Measurements from ENCODE around the gene TBC1D14. TPM values are rescaled to one million over a fixed set of nuclear protein-coding genes. Genes with fewer than 3 reads are reported as not detected.

TBC1D14 gene
- total RNA-seq, 1 experiment from 2014 or later: 36.3 TPM

GRCh38 chr4:7067126-7067451, 157.5 kb downstream of the TBC1D14 start:
- Histone ChIP-seq H3K4me3 (ENCODE audit: low read depth in 2 of 2, low read length in 2 of 2) (peak overlapping the region; percentile 72 to 84), H3K9me3 (ENCODE audit: control insufficient read depth, insufficient read depth, low read depth, low read length) (no peaks in the 10 kb centered on the region), H3K27ac (ENCODE audit: low read length) (peak overlapping the region; percentile 84), H3K4me1 (ENCODE audit: control insufficient read depth, insufficient read depth, low read length) (peaks cover 10% of the 10 kb centered on the region), H3K27me3 (ENCODE audit: control insufficient read depth, insufficient read depth, low read length) (no peaks in the 10 kb centered on the region), H3K36me3 (ENCODE audit: control insufficient read depth, insufficient read depth, low read length) (peaks cover 5% of the 10 kb centered on the region)
- DNase-seq (ENCODE audit: low read depth, low spot score): no peak
- CTCF ChIA-PET: interaction anchor here (0.6 to 0.7 kb wide), 2 partner anchors 11 to 22 kb away, joined by 3 to 4 read pairs; no protein-coding TSS in a partner anchor
- BruUV-seq (replicated peaks): no TSS peak
- TF ChIP-seq TCF7L2 (IDR thresholded peaks at IDR 0.05; ENCODE audit: low read depth, low read length) (no peak), SIN3A (IDR thresholded peaks at IDR 0.05; ENCODE audit: borderline replicate concordance, insufficient read depth, low read depth, low read length) (no peak), POLR2AphosphoS5 (IDR thresholded peaks at IDR 0.05; ENCODE audit: low read depth, low read length) (no peak), REST (IDR thresholded peaks at IDR 0.05; ENCODE audit: insufficient read depth in 1 of 2, low read depth in 2 of 2, low read length in 1 of 2) (no peak)
- TF ChIP-seq, protein P1, sequence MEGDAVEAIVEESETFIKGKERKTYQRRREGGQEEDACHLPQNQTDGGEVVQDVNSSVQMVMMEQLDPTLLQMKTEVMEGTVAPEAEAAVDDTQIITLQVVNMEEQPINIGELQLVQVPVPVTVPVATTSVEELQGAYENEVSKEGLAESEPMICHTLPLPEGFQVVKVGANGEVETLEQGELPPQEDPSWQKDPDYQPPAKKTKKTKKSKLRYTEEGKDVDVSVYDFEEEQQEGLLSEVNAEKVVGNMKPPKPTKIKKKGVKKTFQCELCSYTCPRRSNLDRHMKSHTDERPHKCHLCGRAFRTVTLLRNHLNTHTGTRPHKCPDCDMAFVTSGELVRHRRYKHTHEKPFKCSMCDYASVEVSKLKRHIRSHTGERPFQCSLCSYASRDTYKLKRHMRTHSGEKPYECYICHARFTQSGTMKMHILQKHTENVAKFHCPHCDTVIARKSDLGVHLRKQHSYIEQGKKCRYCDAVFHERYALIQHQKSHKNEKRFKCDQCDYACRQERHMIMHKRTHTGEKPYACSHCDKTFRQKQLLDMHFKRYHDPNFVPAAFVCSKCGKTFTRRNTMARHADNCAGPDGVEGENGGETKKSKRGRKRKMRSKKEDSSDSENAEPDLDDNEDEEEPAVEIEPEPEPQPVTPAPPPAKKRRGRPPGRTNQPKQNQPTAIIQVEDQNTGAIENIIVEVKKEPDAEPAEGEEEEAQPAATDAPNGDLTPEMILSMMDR (IDR thresholded peaks at IDR 0.05): no peak
- POLR2A ChIA-PET: interaction anchor here (0.7 kb wide), 1 partner anchor 11 kb away, joined by 4 read pairs; no protein-coding TSS in a partner anchor
- ATAC-seq: no peak
- in situ Hi-C loops (cut with HindIII; ENCODE audit: low pct_unique_long_range_greater_than_20kb, low sequenced_read_pairs) (no loop called here), intact Hi-C loops (cut with micrococcal nuclease; ENCODE audit: unreplicated experiment) (no loop called here)

GRCh38 chr4:7067452-7068278, 158.0 kb downstream of the TBC1D14 start, which contains the start of gene GRPEL1:
Gene GRPEL1, minus strand, starts transcription at chr4:7068064. Its CDS starts 32 bp downstream, at chr4:7068032.
- H3K4me3 ChIP-seq (ENCODE audit: low read depth in 2 of 2, low read length in 2 of 2): peak within 1 kb of the TSS; percentile 77 to 84
- no peaks in the 10 kb centered on the region for H3K27me3 ChIP-seq (ENCODE audit: control insufficient read depth, insufficient read depth, low read length)
- in situ Hi-C loops (cut with HindIII; ENCODE audit: low pct_unique_long_range_greater_than_20kb, low sequenced_read_pairs) (no loop called here), intact Hi-C loops (cut with micrococcal nuclease; ENCODE audit: unreplicated experiment) (no loop called here)
- TF ChIP-seq TCF7L2 (IDR thresholded peaks at IDR 0.05; ENCODE audit: low read depth, low read length): no peak
- no peak for TF ChIP-seq SIN3A (IDR thresholded peaks at IDR 0.05; ENCODE audit: borderline replicate concordance, insufficient read depth, low read depth, low read length)
- TF ChIP-seq POLR2AphosphoS5 (IDR thresholded peaks at IDR 0.05; ENCODE audit: low read depth, low read length): peak; percentile 89
- TF ChIP-seq REST (IDR thresholded peaks at IDR 0.05; ENCODE audit: insufficient read depth in 1 of 2, low read depth in 2 of 2, low read length in 1 of 2): no peak
- peaks cover 10% of the 10 kb centered on the region for H3K4me1 ChIP-seq (ENCODE audit: control insufficient read depth, insufficient read depth, low read length)
- peak; percentile 95 for DNase-seq (ENCODE audit: low read depth, low spot score)
- H3K36me3 ChIP-seq (ENCODE audit: control insufficient read depth, insufficient read depth, low read length): peaks cover 5% of the 10 kb centered on the region
- peak; percentile 94 for ATAC-seq
- H3K9me3 ChIP-seq (ENCODE audit: control insufficient read depth, insufficient read depth, low read depth, low read length): no peaks in the 10 kb centered on the region
- BruUV-seq (replicated peaks): no TSS peak
- H3K27ac ChIP-seq (ENCODE audit: low read length): peak within 1 kb of the TSS; percentile 84
- POLR2A ChIA-PET: interaction anchor here (0.6 to 0.7 kb wide), 3 partner anchors 11 to 341 kb away, joined by 4 to 15 read pairs (median 9); no protein-coding TSS in a partner anchor
- CTCF ChIA-PET: interaction anchor here (0.6 to 1.0 kb wide), 3 partner anchors 10 to 25 kb away, joined by 3 to 6 read pairs (median 4); a partner anchor contains a TSS
